NCI-H2107 treated with DMSO at 0.1 percent for 48 hours (cell line): Measurements from ENCODE around the gene OR6B1.
"Not testable (repeated sequence)": the region's sequence is repeated elsewhere in the genome, so short reads cannot be mapped to it uniquely, and the experiment has no call there.

Source experiments
- DNase-seq: peaks from one replicate; lab custom pipeline; 2025; ENCODE audit not compliant: unreplicated experiment; lab: John Stamatoyannopoulos, UW

The OR6B1 gene

DNA sequence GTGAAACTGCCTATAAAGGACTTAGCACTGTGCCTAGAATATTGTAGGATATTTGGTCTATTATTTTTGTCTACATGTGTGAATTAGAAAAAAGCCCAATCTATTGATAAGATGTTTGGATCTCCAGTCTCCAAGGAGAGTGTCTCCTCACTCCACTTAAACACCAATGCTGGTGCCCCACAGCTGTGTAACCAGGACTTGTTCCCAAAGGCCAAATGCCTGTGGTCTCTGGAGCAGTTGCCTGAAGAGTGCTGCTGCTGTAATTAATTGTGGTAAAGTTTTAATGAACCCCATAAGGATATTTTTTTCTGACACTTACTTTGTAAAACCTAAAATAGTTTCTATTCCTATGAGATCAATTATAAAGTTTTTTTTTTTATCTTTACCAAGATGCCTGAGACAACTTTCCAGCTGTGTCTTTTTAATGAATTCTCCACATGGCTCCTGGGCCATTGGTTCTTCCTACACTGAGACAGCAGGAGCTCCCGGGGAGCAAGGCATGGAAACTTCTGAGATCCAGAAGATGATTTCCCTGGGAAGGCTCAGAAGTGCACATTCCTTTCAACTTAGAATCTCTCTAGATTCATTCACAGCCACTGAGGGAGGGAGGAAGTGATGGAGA, 37.4 kb downstream of the OR6B1 start:
- DNase-seq: no peak

DNA sequence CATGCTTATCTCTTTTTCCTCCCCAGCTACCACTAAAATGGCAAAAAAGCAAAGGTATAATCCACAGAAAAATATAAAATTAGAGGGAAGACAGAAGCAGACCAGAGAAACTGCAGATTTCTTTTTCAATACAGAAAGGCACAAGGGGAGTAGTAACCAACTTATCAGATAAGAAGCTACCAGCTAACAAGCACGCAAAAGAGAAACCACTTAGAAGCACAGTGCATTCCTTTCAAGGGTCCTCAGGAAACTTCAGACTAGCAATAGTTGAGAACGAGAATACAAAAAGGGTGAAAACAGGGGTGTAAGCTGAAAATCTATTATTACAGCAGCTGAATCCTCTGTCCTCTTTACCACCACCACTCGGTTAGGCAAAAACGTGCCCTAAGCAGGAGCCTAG, 38.8 kb downstream of the OR6B1 start:
- DNase-seq: no peak

DNA sequence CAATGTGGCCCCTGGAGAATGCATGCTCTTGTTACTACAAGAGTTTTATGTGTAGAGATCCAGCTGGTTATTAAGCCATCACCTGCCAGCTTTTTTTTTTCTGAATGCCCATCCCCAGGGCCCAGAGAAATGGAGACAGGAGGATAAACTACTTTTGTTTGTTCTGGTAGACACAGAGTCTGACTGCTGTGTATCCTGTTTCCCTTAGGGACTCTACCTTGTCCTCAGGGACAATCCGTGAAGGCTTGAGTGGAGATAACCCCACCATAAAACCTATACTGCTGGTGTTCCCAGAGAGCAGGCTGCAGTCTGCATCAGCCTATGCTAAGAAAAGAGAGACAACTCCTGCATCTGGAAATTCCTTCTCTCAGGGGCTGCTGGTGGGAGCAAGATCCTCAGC, 48.5 kb downstream of the OR6B1 start, which contains the start of gene OR2A5:
Gene OR2A5 (plus strand): TSS at position 301 of the 400 bp plus-strand sequence. CDS start 1,454 bp downstream, outside the sequence.
- no peak for DNase-seq

DNA sequence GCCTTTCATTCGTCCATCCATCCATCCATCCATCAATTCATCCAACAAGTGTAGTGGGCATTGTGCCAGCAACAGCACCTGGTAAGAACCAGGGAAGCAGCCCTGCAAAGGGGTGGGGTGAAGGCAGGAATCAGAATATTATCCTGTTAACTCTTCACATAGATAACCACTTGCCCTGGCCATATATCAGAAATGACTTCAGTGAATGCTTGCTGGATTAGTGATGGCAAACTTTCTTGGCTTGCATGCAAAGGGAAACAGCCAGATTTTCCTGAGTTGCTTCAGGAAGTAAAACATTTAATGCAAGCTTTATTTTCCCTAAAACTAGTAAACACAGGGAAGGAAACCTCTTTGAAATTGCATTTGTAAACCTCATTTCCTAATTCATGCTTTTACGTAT, 49.4 kb downstream of the OR6B1 start:
- DNase-seq: no peak

DNA sequence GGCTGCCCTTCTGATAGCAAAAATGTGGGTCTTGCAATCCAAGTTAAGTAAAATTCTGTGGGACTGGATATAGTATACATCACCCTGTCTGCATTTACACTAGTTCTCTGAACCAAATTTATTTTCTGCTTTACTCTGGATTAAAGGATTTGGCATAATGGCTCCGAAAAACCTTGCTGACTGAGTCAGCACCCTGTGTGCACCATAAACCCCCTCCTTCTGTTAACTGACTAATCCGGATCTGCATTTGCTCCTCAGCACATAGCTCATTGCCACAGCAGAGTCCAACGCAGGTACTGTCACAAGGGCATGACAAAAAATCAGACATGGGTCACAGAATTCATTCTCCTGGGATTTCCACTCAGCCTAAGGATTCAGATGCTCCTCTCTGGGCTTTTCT, 50.0 kb downstream of the OR6B1 start:
- no peak for DNase-seq

DNA sequence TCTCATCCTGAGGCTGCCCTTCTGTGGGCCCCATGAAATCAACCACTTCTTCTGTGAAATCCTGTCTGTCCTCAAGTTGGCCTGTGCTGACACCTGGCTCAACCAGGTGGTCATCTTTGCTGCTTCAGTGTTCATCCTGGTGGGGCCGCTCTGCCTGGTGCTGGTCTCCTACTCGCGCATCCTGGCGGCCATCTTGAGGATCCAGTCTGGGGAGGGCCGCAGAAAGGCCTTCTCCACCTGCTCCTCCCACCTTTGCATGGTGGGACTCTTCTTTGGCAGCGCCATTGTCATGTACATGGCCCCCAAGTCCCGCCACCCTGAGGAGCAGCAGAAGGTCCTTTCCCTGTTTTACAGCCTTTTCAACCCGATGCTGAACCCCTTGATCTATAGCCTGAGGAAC, 50.8 kb downstream of the OR6B1 start:
- not testable (repeated sequence) for DNase-seq

DNA sequence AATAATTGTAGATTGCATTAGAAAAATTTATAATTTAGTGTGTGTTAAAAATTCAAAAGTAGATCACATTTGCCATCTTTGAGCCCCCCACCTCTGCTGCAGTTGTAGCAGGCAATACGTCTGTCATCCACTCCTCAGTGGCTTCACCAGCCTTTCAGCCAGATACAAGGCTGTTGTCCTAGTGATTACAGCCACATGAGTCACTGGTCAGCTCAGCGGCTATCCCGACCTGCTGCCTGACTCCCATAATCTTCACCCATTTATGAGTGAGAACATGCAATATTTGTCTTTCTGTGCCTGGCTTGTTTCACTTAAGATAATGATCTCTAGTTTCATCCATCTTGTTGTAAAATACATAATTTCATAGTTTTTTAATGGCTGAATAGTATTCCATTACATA, 57.8 kb downstream of the OR6B1 start:
- no peak for DNase-seq
